ENCODE results near the gene LPCAT1. TPM values are rescaled to one million over a fixed set of nuclear protein-coding genes. Genes with fewer than 3 reads are reported as not detected.

The LPCAT1 gene
- total and polyA plus RNA-seq, 2 donors (not counting 3 experiments of a cell fraction or from before 2014, with no cell fraction given), result 28.9 to 57.2 TPM

DNA sequence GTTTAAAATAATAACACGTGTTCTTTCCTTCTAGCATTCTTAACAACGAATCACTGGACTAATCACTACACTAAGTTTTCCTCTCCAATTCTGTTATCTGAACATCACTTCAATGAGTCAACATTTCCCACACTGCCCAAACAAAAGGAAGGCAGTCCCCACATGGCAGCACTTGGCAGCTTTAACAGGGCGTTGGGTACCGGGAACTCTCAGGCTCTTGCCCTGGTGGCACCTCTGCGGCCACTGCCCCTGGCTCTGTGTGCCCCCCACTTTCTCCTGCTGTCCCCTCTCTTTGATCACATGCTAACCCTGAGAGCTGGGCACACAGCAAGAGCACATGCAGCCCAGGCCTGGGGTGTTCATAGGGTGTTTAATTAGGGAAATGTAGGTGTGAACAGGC, 94.3 kb downstream of the LPCAT1 start:
- intact Hi-C loops (cut with micrococcal nuclease), result no loop called here
- Histone ChIP-seq H3K4me1 (ENCODE audit: control insufficient read depth, extremely low read depth, insufficient read depth, low read length) (no peaks in the 10 kb centered on the region), H4K20me1 (replicated peaks; ENCODE audit: control insufficient read depth, extremely low read depth, insufficient read depth, low read length) (no peaks in the 10 kb centered on the region), H3K27me3 (ENCODE audit: control insufficient read depth in 2 of 2, insufficient read depth in 2 of 2, low read length in 2 of 2) (no peaks in the 10 kb centered on the region), H3K9me3 (replicated peaks; ENCODE audit: control insufficient read depth, insufficient read depth, low read length) (peaks cover 2% of the 10 kb centered on the region), H3K27ac (ENCODE audit: insufficient read depth, low read depth, low read length) (no peak overlapping the region), H3K9me1 (replicated peaks; ENCODE audit: control insufficient read depth, extremely low read depth, insufficient read depth, low read length) (no peaks in the 10 kb centered on the region), H2AFZ (ENCODE audit: low read depth, low read length) (no peak overlapping the region), H3K36me3 (ENCODE audit: control insufficient read depth in 2 of 2, extremely low read depth in 1 of 2, insufficient read depth in 2 of 2, low read length in 2 of 2) (no peaks in the 10 kb centered on the region), H3K9ac (replicated peaks; ENCODE audit: extremely low read depth, insufficient read depth, low read length) (no peak overlapping the region), H3K4me3 (replicated peaks in 1 of 3; ENCODE audit: insufficient read depth in 1 of 3, low read depth in 1 of 3, low read length in 3 of 3) (no peak overlapping the region), H3K4me2 (ENCODE audit: insufficient read depth, low read length) (no peak overlapping the region), H3K79me2 (ENCODE audit: control insufficient read depth, insufficient read depth, low read length) (no peaks in the 10 kb centered on the region)
- no peak for TF ChIP-seq POLR2A (IDR thresholded peaks at IDR 0.05; ENCODE audit: low read depth, low read length)
- TF ChIP-seq JUN (IDR thresholded peaks at IDR 0.05; ENCODE audit: borderline replicate concordance, insufficient read depth, insufficient read length, low read depth), result no peak
- TF ChIP-seq, protein P1, sequence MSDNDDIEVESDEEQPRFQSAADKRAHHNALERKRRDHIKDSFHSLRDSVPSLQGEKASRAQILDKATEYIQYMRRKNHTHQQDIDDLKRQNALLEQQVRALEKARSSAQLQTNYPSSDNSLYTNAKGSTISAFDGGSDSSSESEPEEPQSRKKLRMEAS (IDR thresholded peaks at IDR 0.05; ENCODE audit: insufficient read depth, insufficient read length), result no peak
- peak; percentile 16 for TF ChIP-seq GATA2 (IDR thresholded peaks at IDR 0.05; ENCODE audit: insufficient read depth, insufficient read length, low read depth, low read length)
- no peak for TF ChIP-seq EZH2 (IDR thresholded peaks at IDR 0.05; ENCODE audit: borderline replicate concordance, low read depth, low read length, severe bottlenecking)
- TF ChIP-seq, protein P2, sequence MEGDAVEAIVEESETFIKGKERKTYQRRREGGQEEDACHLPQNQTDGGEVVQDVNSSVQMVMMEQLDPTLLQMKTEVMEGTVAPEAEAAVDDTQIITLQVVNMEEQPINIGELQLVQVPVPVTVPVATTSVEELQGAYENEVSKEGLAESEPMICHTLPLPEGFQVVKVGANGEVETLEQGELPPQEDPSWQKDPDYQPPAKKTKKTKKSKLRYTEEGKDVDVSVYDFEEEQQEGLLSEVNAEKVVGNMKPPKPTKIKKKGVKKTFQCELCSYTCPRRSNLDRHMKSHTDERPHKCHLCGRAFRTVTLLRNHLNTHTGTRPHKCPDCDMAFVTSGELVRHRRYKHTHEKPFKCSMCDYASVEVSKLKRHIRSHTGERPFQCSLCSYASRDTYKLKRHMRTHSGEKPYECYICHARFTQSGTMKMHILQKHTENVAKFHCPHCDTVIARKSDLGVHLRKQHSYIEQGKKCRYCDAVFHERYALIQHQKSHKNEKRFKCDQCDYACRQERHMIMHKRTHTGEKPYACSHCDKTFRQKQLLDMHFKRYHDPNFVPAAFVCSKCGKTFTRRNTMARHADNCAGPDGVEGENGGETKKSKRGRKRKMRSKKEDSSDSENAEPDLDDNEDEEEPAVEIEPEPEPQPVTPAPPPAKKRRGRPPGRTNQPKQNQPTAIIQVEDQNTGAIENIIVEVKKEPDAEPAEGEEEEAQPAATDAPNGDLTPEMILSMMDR (IDR thresholded peaks at IDR 0.05; ENCODE audit: extremely low read depth in 1 of 2, insufficient read depth in 1 of 2, low read depth in 1 of 2, low read length in 2 of 2), result no peak
- ChIA-PET CTCF (no interaction called here), POLR2A (no interaction called here)
- BruUV-seq (replicated peaks), result no TSS peak
- dilution Hi-C loops (cut with MboI; ENCODE audit: extremely low pct_ligation_motif_present, low sequenced_read_pairs), result no loop called here
- FAIRE-seq (no peak), DNase-seq (ENCODE audit: low read depth, low spot score) (peak; percentile 21)

DNA sequence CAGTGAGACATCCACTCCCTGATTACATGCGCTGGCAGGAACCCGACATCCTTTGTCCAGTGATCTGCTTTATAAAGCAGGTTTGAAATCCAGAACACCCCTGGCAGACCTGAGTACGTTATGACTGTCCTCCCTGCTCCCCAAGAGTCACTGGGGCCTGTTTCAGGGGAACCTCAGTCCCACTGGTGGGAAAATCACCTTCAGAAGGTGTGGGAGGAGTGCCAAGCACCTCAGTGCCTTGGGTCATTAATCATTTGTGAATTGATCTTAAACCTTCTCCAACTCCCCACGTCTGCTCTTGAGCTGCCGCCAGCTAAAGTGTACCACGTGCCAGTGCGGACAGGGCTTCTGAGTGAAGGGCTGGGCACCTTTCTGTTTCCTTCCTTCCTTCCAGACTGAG, 94.7 kb downstream of the LPCAT1 start:
- DNase-seq (ENCODE audit: low read depth, low spot score), result no peak
- Histone ChIP-seq H4K20me1 (replicated peaks; ENCODE audit: control insufficient read depth, extremely low read depth, insufficient read depth, low read length) (no peaks in the 10 kb centered on the region), H3K27ac (ENCODE audit: insufficient read depth, low read depth, low read length) (no peak overlapping the region), H3K79me2 (ENCODE audit: control insufficient read depth, insufficient read depth, low read length) (no peaks in the 10 kb centered on the region), H3K9ac (replicated peaks; ENCODE audit: extremely low read depth, insufficient read depth, low read length) (no peak overlapping the region), H2AFZ (ENCODE audit: low read depth, low read length) (no peak overlapping the region), H3K9me3 (replicated peaks; ENCODE audit: control insufficient read depth, insufficient read depth, low read length) (peaks cover 2% of the 10 kb centered on the region), H3K27me3 (ENCODE audit: control insufficient read depth in 2 of 2, insufficient read depth in 2 of 2, low read length in 2 of 2) (no peaks in the 10 kb centered on the region), H3K4me1 (ENCODE audit: control insufficient read depth, extremely low read depth, insufficient read depth, low read length) (no peaks in the 10 kb centered on the region), H3K9me1 (replicated peaks; ENCODE audit: control insufficient read depth, extremely low read depth, insufficient read depth, low read length) (no peaks in the 10 kb centered on the region), H3K36me3 (ENCODE audit: control insufficient read depth in 2 of 2, extremely low read depth in 1 of 2, insufficient read depth in 2 of 2, low read length in 2 of 2) (no peaks in the 10 kb centered on the region), H3K4me3 (replicated peaks in 1 of 3; ENCODE audit: insufficient read depth in 1 of 3, low read depth in 1 of 3, low read length in 3 of 3) (no peak overlapping the region), H3K4me2 (ENCODE audit: insufficient read depth, low read length) (no peak overlapping the region)
- ChIA-PET POLR2A (no interaction called here), CTCF (no interaction called here)
- TF ChIP-seq FOS (IDR thresholded peaks at IDR 0.05; ENCODE audit: borderline replicate concordance, insufficient read depth, low read length) (no peak), EZH2 (IDR thresholded peaks at IDR 0.05; ENCODE audit: borderline replicate concordance, low read depth, low read length, severe bottlenecking) (no peak), POLR2A (IDR thresholded peaks at IDR 0.05; ENCODE audit: low read depth, low read length) (no peak), GATA2 (IDR thresholded peaks at IDR 0.05; ENCODE audit: insufficient read depth, insufficient read length, low read depth, low read length) (no peak), JUN (IDR thresholded peaks at IDR 0.05; ENCODE audit: borderline replicate concordance, insufficient read depth, insufficient read length, low read depth) (no peak)
- TF ChIP-seq, protein P1 (IDR thresholded peaks at IDR 0.05; ENCODE audit: insufficient read depth, insufficient read length), result no peak
- TF ChIP-seq, protein P2 (IDR thresholded peaks at IDR 0.05; ENCODE audit: extremely low read depth in 1 of 2, insufficient read depth in 1 of 2, low read depth in 1 of 2, low read length in 2 of 2), result no peak
- no TSS peak for BruUV-seq (replicated peaks)
- dilution Hi-C loops (cut with MboI; ENCODE audit: extremely low pct_ligation_motif_present, low sequenced_read_pairs) (no loop called here), intact Hi-C loops (cut with micrococcal nuclease) (no loop called here)
- no peak for FAIRE-seq
